ENCODE results near the gene TUBA4A. TPM values are rescaled to one million over a fixed set of nuclear protein-coding genes. Genes with fewer than 3 reads are reported as not detected.

TUBA4A gene
- total and polyA plus RNA-seq, 2 experiments from 2014 or later, result 44.3 to 77.7 TPM

DNA sequence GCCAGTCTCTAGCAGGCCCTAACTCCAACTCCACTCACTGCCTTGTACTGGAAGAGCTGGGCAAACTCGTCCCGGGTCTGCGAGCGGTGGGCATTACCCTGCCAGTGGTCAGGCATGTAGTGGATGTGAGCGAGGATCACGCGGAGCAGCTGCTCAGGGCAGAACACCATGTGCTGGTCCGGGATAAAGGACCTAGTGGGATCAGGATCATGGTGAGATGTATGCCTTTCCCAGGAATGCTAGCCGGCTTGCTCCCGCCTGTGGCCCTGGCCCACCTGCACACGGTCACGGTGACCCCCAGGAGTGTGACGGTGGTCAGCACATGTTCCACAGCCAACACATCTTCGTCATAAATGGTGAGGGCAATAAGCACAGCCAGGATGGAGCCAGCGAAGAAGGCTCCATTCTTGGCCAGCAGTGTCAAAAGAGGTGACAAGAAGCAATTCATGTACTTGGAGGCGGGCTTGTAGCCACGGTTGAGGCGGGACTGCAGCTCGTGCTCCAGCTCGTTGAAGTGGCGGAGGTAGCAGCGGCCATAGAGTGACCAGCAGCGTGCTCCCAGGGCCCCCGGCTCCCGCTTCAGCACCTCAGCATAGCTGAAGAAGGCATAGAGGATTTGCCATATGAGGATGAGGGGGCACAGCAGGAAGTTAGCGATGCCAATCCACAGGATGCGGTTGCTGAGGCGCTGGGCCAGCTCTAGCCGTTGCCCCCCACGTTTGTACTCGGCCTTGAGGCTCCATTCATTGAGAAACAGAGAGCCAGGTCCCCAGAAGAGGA is 29.7 kb downstream of the TUBA4A start (continued):
- TF ChIP-seq, protein P1, sequence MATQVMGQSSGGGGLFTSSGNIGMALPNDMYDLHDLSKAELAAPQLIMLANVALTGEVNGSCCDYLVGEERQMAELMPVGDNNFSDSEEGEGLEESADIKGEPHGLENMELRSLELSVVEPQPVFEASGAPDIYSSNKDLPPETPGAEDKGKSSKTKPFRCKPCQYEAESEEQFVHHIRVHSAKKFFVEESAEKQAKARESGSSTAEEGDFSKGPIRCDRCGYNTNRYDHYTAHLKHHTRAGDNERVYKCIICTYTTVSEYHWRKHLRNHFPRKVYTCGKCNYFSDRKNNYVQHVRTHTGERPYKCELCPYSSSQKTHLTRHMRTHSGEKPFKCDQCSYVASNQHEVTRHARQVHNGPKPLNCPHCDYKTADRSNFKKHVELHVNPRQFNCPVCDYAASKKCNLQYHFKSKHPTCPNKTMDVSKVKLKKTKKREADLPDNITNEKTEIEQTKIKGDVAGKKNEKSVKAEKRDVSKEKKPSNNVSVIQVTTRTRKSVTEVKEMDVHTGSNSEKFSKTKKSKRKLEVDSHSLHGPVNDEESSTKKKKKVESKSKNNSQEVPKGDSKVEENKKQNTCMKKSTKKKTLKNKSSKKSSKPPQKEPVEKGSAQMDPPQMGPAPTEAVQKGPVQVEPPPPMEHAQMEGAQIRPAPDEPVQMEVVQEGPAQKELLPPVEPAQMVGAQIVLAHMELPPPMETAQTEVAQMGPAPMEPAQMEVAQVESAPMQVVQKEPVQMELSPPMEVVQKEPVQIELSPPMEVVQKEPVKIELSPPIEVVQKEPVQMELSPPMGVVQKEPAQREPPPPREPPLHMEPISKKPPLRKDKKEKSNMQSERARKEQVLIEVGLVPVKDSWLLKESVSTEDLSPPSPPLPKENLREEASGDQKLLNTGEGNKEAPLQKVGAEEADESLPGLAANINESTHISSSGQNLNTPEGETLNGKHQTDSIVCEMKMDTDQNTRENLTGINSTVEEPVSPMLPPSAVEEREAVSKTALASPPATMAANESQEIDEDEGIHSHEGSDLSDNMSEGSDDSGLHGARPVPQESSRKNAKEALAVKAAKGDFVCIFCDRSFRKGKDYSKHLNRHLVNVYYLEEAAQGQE (IDR thresholded peaks at IDR 0.05; ENCODE audit: unreplicated experiment), result no peak
- TF ChIP-seq POLR2AphosphoS5 (IDR thresholded peaks at IDR 0.05; ENCODE audit: low read depth) (no peak), ZNF331 (CRISPR knock-in tag; IDR thresholded peaks at IDR 0.05; ENCODE audit: low read depth) (no peak), EZH2phosphoT487 (IDR thresholded peaks at IDR 0.05; ENCODE audit: unreplicated experiment) (no peak), EZH2 (IDR thresholded peaks at IDR 0.05; ENCODE audit: low read depth, unreplicated experiment) (no peak)
- TF ChIP-seq, protein P2, sequence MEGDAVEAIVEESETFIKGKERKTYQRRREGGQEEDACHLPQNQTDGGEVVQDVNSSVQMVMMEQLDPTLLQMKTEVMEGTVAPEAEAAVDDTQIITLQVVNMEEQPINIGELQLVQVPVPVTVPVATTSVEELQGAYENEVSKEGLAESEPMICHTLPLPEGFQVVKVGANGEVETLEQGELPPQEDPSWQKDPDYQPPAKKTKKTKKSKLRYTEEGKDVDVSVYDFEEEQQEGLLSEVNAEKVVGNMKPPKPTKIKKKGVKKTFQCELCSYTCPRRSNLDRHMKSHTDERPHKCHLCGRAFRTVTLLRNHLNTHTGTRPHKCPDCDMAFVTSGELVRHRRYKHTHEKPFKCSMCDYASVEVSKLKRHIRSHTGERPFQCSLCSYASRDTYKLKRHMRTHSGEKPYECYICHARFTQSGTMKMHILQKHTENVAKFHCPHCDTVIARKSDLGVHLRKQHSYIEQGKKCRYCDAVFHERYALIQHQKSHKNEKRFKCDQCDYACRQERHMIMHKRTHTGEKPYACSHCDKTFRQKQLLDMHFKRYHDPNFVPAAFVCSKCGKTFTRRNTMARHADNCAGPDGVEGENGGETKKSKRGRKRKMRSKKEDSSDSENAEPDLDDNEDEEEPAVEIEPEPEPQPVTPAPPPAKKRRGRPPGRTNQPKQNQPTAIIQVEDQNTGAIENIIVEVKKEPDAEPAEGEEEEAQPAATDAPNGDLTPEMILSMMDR (conservative IDR thresholded peaks at IDR 0.05; ENCODE audit: low read depth in 2 of 2), result no peak

DNA sequence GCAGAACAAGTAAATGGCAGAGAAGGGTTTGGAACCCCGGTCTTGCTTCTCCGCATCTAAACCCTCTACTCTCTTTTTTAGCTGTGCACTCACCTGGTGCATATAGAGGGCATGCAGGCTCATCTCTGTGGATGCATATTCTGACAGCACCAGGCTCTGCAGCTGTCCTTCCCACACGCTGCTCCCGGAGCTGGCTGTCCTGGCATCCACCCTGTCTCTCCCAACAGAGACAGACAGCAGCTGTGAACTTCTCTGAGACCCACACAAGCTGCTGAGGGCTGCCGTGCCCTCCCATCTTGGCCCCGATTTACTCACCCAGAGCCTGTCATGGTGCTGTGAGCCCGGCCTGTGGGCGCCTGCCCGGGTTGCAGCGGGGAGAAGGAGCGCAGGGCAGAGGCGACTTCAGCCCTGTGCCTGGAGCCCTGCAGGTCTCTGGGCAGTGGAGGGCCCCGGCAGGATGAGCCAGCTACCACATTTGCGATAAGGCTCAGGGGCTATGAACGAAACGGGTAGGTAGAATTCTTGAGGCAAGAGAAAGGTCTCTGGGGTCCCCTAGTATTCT is 31.7 kb downstream of the TUBA4A start:
- peaks cover 12% of the 10 kb centered on the region for H3K4me1 Mint-ChIP-seq
- H2AFZ ChIP-seq, result no peak overlapping the region
- H3K4me2 ChIP-seq, result no peak overlapping the region
- no peaks in the 10 kb centered on the region for H3K27me3 ChIP-seq (ENCODE audit: insufficient read depth)
- peaks cover 5% of the 10 kb centered on the region; the same call in 1 of the 2 replicates for H3K36me3 ChIP-seq (ENCODE audit: insufficient read depth)
- H3K36me3 Mint-ChIP-seq (ENCODE audit: low read depth), result peaks cover 44% of the 10 kb centered on the region
- H4K20me1 ChIP-seq (replicated peaks; ENCODE audit: insufficient read depth), result no peaks in the 10 kb centered on the region; the same call in 1 of the 2 replicates
- ATAC-seq (no peak), DNase-seq (ENCODE audit: low spot score) (no peak)
- H3K9me2 ChIP-seq (ENCODE audit: insufficient read depth), result no peaks in the 10 kb centered on the region
- peaks cover 9% of the 10 kb centered on the region; the same call in 1 of the 2 replicates for H3F3A ChIP-seq (replicated peaks; ENCODE audit: low read depth)
- H3K79me2 ChIP-seq (replicated peaks; ENCODE audit: insufficient read depth), result no peaks in the 10 kb centered on the region
- no peak overlapping the region for H3K4me3 Mint-ChIP-seq
- TF ChIP-seq, protein P3, sequence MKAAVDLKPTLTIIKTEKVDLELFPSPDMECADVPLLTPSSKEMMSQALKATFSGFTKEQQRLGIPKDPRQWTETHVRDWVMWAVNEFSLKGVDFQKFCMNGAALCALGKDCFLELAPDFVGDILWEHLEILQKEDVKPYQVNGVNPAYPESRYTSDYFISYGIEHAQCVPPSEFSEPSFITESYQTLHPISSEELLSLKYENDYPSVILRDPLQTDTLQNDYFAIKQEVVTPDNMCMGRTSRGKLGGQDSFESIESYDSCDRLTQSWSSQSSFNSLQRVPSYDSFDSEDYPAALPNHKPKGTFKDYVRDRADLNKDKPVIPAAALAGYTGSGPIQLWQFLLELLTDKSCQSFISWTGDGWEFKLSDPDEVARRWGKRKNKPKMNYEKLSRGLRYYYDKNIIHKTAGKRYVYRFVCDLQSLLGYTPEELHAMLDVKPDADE (IDR thresholded peaks at IDR 0.05), result no peak
- TF ChIP-seq ZNF331 (CRISPR knock-in tag; IDR thresholded peaks at IDR 0.05; ENCODE audit: low read depth) (no peak), EZH2phosphoT487 (IDR thresholded peaks at IDR 0.05; ENCODE audit: unreplicated experiment) (no peak), POLR2AphosphoS5 (IDR thresholded peaks at IDR 0.05; ENCODE audit: low read depth) (no peak)
- TF ChIP-seq, protein P2 (conservative IDR thresholded peaks at IDR 0.05; ENCODE audit: low read depth in 2 of 2), result no peak
- H3K4me3 ChIP-seq, result no peak overlapping the region
- H3K27ac ChIP-seq (ENCODE audit: low read depth), result no peak overlapping the region
- H3K27me3 Mint-ChIP-seq (ENCODE audit: insufficient read depth, low read depth, poor library complexity), result peaks cover 15% of the 10 kb centered on the region
- no peaks in the 10 kb centered on the region for H3K9me3 Mint-ChIP-seq
- no peak overlapping the region for H3K27ac Mint-ChIP-seq
- peaks cover 14% of the 10 kb centered on the region for H3K4me1 ChIP-seq (ENCODE audit: insufficient read depth)
